ENCODE results near the gene GTF2H2C_2.
"Not testable (repeated sequence)": the region's sequence is repeated elsewhere in the genome, so short reads cannot be mapped to it uniquely, and the experiment has no call there.

DNA sequence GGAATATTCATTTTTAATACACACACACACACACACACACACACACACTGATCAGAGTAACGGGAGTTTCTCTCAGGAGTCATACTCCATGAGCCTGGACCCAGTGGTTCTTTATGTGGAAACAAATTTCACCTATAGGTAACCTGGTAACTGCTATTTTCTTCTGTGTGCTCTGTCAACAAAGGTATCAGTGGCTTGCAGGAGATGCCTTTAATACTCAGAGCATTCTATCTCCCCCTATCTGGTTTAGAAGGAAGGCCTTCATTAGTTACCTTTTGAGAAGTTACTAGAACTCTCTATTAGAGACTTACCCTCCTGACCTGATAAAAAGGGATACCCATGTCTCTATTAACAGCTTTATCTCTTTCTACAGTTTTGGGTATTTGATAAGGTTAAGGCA is 34.4 kb downstream of the GTF2H2C_2 start:
- TF ChIP-seq, protein P1, sequence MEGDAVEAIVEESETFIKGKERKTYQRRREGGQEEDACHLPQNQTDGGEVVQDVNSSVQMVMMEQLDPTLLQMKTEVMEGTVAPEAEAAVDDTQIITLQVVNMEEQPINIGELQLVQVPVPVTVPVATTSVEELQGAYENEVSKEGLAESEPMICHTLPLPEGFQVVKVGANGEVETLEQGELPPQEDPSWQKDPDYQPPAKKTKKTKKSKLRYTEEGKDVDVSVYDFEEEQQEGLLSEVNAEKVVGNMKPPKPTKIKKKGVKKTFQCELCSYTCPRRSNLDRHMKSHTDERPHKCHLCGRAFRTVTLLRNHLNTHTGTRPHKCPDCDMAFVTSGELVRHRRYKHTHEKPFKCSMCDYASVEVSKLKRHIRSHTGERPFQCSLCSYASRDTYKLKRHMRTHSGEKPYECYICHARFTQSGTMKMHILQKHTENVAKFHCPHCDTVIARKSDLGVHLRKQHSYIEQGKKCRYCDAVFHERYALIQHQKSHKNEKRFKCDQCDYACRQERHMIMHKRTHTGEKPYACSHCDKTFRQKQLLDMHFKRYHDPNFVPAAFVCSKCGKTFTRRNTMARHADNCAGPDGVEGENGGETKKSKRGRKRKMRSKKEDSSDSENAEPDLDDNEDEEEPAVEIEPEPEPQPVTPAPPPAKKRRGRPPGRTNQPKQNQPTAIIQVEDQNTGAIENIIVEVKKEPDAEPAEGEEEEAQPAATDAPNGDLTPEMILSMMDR (IDR thresholded peaks at IDR 0.05): not testable (repeated sequence)
- not testable (repeated sequence) for TF ChIP-seq EZH2phosphoT487 (IDR thresholded peaks at IDR 0.05)

Measured in neural progenitor cell (in vitro differentiated cells).